HG03469 (cell line): ENCODE measurements around the gene ERCC2.

Source experiments
- ATAC-seq: cut with Tn5 transposase; IDR thresholded peaks from one replicate; pipeline ENCODE4 v1.9.1; 2021; ENCODE audit warnings: mild to moderate bottlenecking, moderate library complexity, moderate number of reproducible peaks; ENCODE audit not compliant: unreplicated experiment

Gene ERCC2

GRCh38 chr19:45355910-45356309 lies 14.5 kb downstream of the ERCC2 start:
- ATAC-seq = no peak

- no peak for ATAC-seq
These were observed 15.0 kb downstream of the ERCC2 start for GRCh38 chr19:45355402-45355801.

- no peak for ATAC-seq
These were observed 16.0 kb downstream of the ERCC2 start for GRCh38 chr19:45354241-45354842.

- no peak for ATAC-seq
These were observed 17.2 kb downstream of the ERCC2 start for GRCh38 chr19:45352914-45353796.

- ATAC-seq = no peak
These were observed 17.9 kb downstream of the ERCC2 start for GRCh38 chr19:45352471-45352870.

- ATAC-seq = no peak
These were observed 18.3 kb downstream of the ERCC2 start for GRCh38 chr19:45352062-45352461.

- no peak for ATAC-seq
These were observed 18.9 kb downstream of the ERCC2 start for GRCh38 chr19:45351401-45351952.

GRCh38 chr19:45350477-45351058 lies 19.8 kb downstream of the ERCC2 start:
- ATAC-seq = no peak

- ATAC-seq = no peak
These were observed 20.9 kb downstream of the ERCC2 start for GRCh38 chr19:45349430-45349941.

- ATAC-seq = no peak
These were observed 21.3 kb downstream of the ERCC2 start for GRCh38 chr19:45349126-45349415.

- ATAC-seq = no peak
These were observed 21.8 kb downstream of the ERCC2 start for GRCh38 chr19:45348367-45349125.

GRCh38 chr19:45347570-45348366 lies 22.6 kb downstream of the ERCC2 start:
- ATAC-seq = no peak

- ATAC-seq = no peak
These were observed 23.9 kb downstream of the ERCC2 start for GRCh38 chr19:45346449-45346848.

- no peak for ATAC-seq
These were observed 24.9 kb downstream of the ERCC2 start for GRCh38 chr19:45345506-45345860.

GRCh38 chr19:45344621-45345505 lies 25.5 kb downstream of the ERCC2 start:
- no peak for ATAC-seq

GRCh38 chr19:45342911-45343310 lies 27.5 kb downstream of the ERCC2 start:
- no peak for ATAC-seq

- ATAC-seq = no peak
These were observed 29.4 kb downstream of the ERCC2 start for GRCh38 chr19:45340899-45341453.

- no peak for ATAC-seq
These were observed 30.0 kb downstream of the ERCC2 start, which contains the start of gene KLC3 for GRCh38 chr19:45340232-45340898. Gene KLC3 (plus strand): TSS chr19:45340750. CDS start chr19:45345542, 4,792 bp downstream.
